Thyroid gland (tissue), 4 donors: ENCODE data around the gene ATE1.

Experiments
- CTCF ChIP-seq, 6 experiments: fragments of 200-600 bp in 3 of 6; fragments of 450-650 bp in 3 of 6; sonication (generic) in 3 of 6; IDR thresholded peaks; one replicate each; pipeline ENCODE4 v1.5.1; 2016 to 2019; ENCODE audit warnings: antibody characterized with exemption in 6 of 6, mild to moderate bottlenecking in 2 of 6, inconsistent platforms in 1 of 6, moderate library complexity in 1 of 6
- POLR2A ChIP-seq, 2 donors: fragments of 450-650 bp; IDR thresholded peaks; one replicate each; pipeline ENCODE4 v1.6.1; 2017; ENCODE audit warnings: antibody characterized with exemption in 2 of 2, mild to moderate bottlenecking in 2 of 2, moderate library complexity in 1 of 2

- no peak for TF ChIP-seq CTCF (IDR thresholded peaks at IDR 0.05)
- no peak for TF ChIP-seq POLR2A (IDR thresholded peaks at IDR 0.05)
Observed at GRCh38 chr10:121751191-121751760, 176.6 kb downstream of the ATE1 start.
